WERI-Rb-1 (cell line): ENCODE data around the gene PIAS1.
"Not testable (repeated sequence)": the region's sequence is repeated elsewhere in the genome, so short reads cannot be mapped to it uniquely, and the experiment has no call there.

Source experiments
- DNase-seq: peaks from one replicate; pipeline ENCODE4 v3.0.0-alpha.2; 2020
- H3K27ac ChIP-seq: fragments of 250-450 bp; sonication (Bioruptor Pico); 2 replicates; pipeline ENCODE4 v1.5.1; 2020; ENCODE audit warnings: mild to moderate bottlenecking, moderate library complexity
- H3K27me3 ChIP-seq: fragments of 250-450 bp; sonication (Bioruptor Pico); 2 replicates; pipeline ENCODE4 v1.5.1; 2021; ENCODE audit warnings: mild to moderate bottlenecking, low read depth, moderate library complexity; ENCODE audit not compliant: insufficient read depth, severe bottlenecking
- H3K36me3 ChIP-seq: fragments of 250-450 bp; sonication (Bioruptor Pico); 2 replicates; pipeline ENCODE4 v1.5.1; 2020; ENCODE audit warnings: mild to moderate bottlenecking, moderate library complexity
- H3K4me3 ChIP-seq: 2 replicates; pipeline ENCODE4 v1.5.1; 2011; ENCODE audit warnings: low read depth, mild to moderate bottlenecking, control low read depth, low read length
- H3K9me3 ChIP-seq: fragments of 250-450 bp; sonication (Bioruptor Pico); 2 replicates; pipeline ENCODE4 v1.5.1; 2021; ENCODE audit warnings: mild to moderate bottlenecking, moderate library complexity; ENCODE audit not compliant: severe bottlenecking
- TF ChIP-seq, protein P1 (sequence below): IDR thresholded peaks from 2 replicates; pipeline ENCODE4 v1.5.1; 2011; ENCODE audit warnings: low read depth, mild to moderate bottlenecking, control low read depth, inconsistent platforms, low read length

Gene PIAS1

DNA sequence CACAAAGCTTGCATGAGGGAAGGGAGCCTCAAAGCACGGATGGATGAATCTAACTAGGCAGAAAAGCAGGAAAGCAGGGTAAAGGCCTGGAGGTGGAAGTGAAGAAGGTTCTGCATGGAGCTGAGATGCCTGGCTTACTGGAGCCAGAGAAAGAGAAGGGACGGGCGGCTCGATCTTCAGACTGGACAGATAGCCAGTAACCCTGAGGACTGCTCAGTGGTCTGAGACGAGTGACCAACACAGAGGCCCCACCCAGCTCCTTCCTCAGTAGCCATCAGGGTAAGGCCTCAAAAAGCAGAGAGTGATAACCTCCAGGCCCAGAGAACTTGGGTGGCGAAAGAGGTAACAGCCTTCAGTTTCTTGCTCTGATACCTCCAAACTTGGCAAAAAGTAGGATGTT lies 169.1 kb downstream of the PIAS1 start:
- H3K36me3 ChIP-seq = peaks cover 58% of the 10 kb centered on the region

DNA sequence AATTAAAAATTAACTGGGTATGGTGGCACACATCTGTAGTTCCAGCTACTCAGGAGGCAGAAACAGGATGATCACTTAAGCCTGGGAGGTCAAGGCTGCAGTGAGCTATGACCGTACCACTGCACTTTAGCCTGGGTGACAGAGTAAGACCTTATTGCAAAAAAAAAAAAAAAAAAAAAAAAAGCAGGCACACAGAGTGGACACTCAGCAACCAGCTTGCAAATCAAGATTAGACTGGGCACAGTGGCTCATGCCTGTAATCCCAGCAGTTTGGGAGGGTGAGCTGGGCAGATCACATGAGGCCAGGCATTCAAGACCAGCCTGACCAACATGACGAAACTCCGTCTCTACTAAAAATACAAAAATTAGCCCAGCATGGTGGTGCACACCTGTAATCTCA lies 170.0 kb downstream of the PIAS1 start:
- H3K27me3 ChIP-seq = no peaks in the 10 kb centered on the region
- H3K27ac ChIP-seq = no peak overlapping the region
- H3K36me3 ChIP-seq = peaks cover 58% of the 10 kb centered on the region

More for the DNA sequence above, 169.1 kb downstream of the PIAS1 start:
- H3K9me3 ChIP-seq = peaks cover 3% of the 10 kb centered on the region
- H3K4me3 ChIP-seq = no peak overlapping the region
- no peaks in the 10 kb centered on the region for H3K27me3 ChIP-seq
- DNase-seq = no peak
- peak overlapping the region; percentile 47 for H3K27ac ChIP-seq
- TF ChIP-seq, protein P1, sequence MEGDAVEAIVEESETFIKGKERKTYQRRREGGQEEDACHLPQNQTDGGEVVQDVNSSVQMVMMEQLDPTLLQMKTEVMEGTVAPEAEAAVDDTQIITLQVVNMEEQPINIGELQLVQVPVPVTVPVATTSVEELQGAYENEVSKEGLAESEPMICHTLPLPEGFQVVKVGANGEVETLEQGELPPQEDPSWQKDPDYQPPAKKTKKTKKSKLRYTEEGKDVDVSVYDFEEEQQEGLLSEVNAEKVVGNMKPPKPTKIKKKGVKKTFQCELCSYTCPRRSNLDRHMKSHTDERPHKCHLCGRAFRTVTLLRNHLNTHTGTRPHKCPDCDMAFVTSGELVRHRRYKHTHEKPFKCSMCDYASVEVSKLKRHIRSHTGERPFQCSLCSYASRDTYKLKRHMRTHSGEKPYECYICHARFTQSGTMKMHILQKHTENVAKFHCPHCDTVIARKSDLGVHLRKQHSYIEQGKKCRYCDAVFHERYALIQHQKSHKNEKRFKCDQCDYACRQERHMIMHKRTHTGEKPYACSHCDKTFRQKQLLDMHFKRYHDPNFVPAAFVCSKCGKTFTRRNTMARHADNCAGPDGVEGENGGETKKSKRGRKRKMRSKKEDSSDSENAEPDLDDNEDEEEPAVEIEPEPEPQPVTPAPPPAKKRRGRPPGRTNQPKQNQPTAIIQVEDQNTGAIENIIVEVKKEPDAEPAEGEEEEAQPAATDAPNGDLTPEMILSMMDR = no peak

DNA sequence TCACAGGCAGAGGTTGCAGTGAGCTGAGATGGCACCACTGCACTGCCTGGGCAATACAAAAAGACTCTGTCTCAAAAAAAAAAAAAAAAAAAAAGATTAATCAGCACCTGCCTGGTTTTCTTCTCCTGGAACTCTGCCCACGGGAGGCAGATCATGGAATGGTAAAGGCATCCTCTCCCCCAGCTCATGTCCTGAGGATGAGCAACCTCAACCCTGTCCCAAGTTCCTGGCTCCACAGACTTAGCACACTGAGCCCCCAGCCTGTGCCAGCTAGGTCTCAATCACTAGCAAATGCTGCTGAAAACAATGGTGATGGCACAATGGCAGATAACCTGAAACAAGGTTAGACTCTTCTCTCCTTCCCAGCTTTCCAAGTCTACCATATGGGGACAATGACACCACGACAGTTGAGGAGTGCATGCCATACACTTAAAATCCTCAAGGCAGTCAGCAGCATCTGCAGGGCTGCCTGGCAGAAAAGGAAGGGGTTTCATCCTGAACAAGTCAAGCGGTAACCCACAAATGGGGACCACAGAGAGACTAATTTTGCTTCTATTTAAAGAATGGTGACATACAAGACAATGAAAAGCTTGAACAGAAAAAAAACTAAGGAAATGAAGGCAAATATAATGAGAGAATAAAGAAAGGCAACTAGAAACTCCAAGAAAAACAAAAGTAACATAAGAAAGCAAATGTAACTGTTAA lies 170.6 kb downstream of the PIAS1 start:
- no peak overlapping the region for H3K4me3 ChIP-seq
- no peak overlapping the region for H3K27ac ChIP-seq
- peaks cover 3% of the 10 kb centered on the region for H3K9me3 ChIP-seq
- TF ChIP-seq, protein P1 = no peak
- no peaks in the 10 kb centered on the region for H3K27me3 ChIP-seq
- peaks cover 52% of the 10 kb centered on the region for H3K36me3 ChIP-seq
- DNase-seq = no peak

More for the DNA sequence above, 170.0 kb downstream of the PIAS1 start:
- Histone ChIP-seq H3K9me3 (peaks cover 3% of the 10 kb centered on the region), H3K4me3 (no peak overlapping the region)
- TF ChIP-seq, protein P1 = no peak
- DNase-seq = no peak

DNA sequence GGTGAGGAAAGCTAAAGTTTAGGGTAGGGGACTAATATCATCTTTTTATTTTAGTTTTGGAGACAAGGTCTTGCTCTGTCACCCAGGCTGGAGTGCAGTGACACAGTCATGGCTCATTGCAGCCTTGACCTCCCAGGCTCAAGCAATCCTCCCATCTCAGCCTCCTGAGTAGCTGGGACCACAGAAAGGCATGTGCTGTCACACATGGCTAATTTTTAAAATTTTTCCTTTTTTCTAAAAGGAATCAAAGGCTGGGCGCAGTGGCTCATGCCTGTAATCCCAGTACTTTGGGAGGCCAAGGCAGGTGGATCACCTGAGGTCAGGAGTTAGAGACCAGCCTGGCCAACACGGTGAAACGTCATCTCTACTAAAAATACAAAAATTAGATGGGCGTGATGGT lies 171.3 kb downstream of the PIAS1 start:
- not testable (repeated sequence) for H3K4me3 ChIP-seq, DNase-seq, H3K9me3 ChIP-seq, H3K27ac ChIP-seq, H3K27me3 ChIP-seq
- peaks cover 44% of the 10 kb centered on the region for H3K36me3 ChIP-seq

DNA sequence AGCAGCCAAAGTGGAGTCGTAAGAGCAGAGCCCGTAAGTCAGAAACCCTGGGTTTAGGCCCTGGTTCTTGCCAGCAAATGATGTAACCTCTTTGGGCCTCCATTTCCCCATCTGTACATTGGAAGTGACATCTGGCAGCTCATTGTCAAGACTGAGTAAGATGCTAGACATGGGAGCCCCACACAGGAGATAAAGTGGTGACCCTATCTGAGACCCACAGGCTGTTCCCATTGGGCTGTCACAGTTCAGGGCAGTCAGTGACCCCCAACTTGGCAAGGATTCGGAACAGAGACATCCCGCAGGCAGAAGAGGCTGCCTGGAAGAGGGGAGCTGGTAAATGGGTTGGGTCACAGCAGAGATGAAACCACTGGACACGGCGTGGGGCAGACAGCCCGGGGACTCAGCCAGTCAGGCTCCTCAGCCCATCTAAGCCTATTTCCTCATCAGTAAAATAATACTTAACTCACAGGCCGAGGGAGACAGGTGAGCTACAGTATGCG lies 173.6 kb downstream of the PIAS1 start:
- Histone ChIP-seq H3K36me3 (peaks cover 42% of the 10 kb centered on the region), H3K4me3 (peak overlapping the region; percentile 87)
- DNase-seq = no peak

More for the DNA sequence above, 173.6 kb downstream of the PIAS1 start:
- TF ChIP-seq, protein P1 = no peak
- H3K27me3 ChIP-seq = no peaks in the 10 kb centered on the region
- peak overlapping the region; percentile 99 for H3K27ac ChIP-seq
- H3K9me3 ChIP-seq = no peaks in the 10 kb centered on the region
